WERI-Rb-1 (cell line): Measurements from ENCODE around the gene MYH6.

Source experiments
- DNase-seq: peaks from one replicate; pipeline ENCODE4 v3.0.0-alpha.2; 2020
- H3K27ac ChIP-seq: fragments of 250-450 bp; sonication (Bioruptor Pico); 2 replicates; pipeline ENCODE4 v1.5.1; 2020; ENCODE audit warnings: mild to moderate bottlenecking, moderate library complexity
- H3K27me3 ChIP-seq: fragments of 250-450 bp; sonication (Bioruptor Pico); 2 replicates; pipeline ENCODE4 v1.5.1; 2021; ENCODE audit warnings: mild to moderate bottlenecking, low read depth, moderate library complexity; ENCODE audit not compliant: insufficient read depth, severe bottlenecking
- H3K36me3 ChIP-seq: fragments of 250-450 bp; sonication (Bioruptor Pico); 2 replicates; pipeline ENCODE4 v1.5.1; 2020; ENCODE audit warnings: mild to moderate bottlenecking, moderate library complexity
- H3K4me3 ChIP-seq: 2 replicates; pipeline ENCODE4 v1.5.1; 2011; ENCODE audit warnings: low read depth, mild to moderate bottlenecking, control low read depth, low read length
- H3K9me3 ChIP-seq: fragments of 250-450 bp; sonication (Bioruptor Pico); 2 replicates; pipeline ENCODE4 v1.5.1; 2021; ENCODE audit warnings: mild to moderate bottlenecking, moderate library complexity; ENCODE audit not compliant: severe bottlenecking
- CTCF ChIP-seq: IDR thresholded peaks from 2 replicates; pipeline ENCODE4 v1.5.1; 2011; ENCODE audit warnings: low read depth, mild to moderate bottlenecking, control low read depth, inconsistent platforms, low read length

The MYH6 gene

GRCh38 chr14:23361320-23361719, 46.8 kb downstream of the MYH6 start:
- peaks cover 63% of the 10 kb centered on the region for H3K36me3 ChIP-seq
- no peak for TF ChIP-seq CTCF
- H3K9me3 ChIP-seq = no peaks in the 10 kb centered on the region
- DNase-seq = no peak
- H3K27me3 ChIP-seq = no peaks in the 10 kb centered on the region
- H3K27ac ChIP-seq = peak overlapping the region; percentile 7
- H3K4me3 ChIP-seq = no peak overlapping the region

- peak; percentile 49 for TF ChIP-seq CTCF
- peak; percentile 35 for DNase-seq
- H3K36me3 ChIP-seq = peaks cover 66% of the 10 kb centered on the region
Observed at GRCh38 chr14:23360496-23360895, 47.6 kb downstream of the MYH6 start.

GRCh38 chr14:23359722-23360447, 48.2 kb downstream of the MYH6 start:
- TF ChIP-seq CTCF = no peak
- Histone ChIP-seq H3K27me3 (no peaks in the 10 kb centered on the region), H3K9me3 (no peaks in the 10 kb centered on the region), H3K27ac (0 out of 2 replicates have a peak overlapping the region, but pooled peaks have one; percentile 10), H3K4me3 (no peak overlapping the region), H3K36me3 (peaks cover 68% of the 10 kb centered on the region)
- no peak for DNase-seq

More at GRCh38 chr14:23360496-23360895, 47.6 kb downstream of the MYH6 start:
- H3K27me3 ChIP-seq = no peaks in the 10 kb centered on the region
- H3K27ac ChIP-seq = 0 out of 2 replicates have a peak overlapping the region, but pooled peaks have one; percentile 10
- H3K4me3 ChIP-seq = no peak overlapping the region
- H3K9me3 ChIP-seq = no peaks in the 10 kb centered on the region

- DNase-seq = no peak
- Histone ChIP-seq H3K36me3 (peaks cover 65% of the 10 kb centered on the region), H3K27ac (peak overlapping the region; percentile 45), H3K27me3 (no peaks in the 10 kb centered on the region), H3K9me3 (no peaks in the 10 kb centered on the region), H3K4me3 (no peak overlapping the region)
- TF ChIP-seq CTCF = no peak
Observed at GRCh38 chr14:23359167-23359626, 48.9 kb downstream of the MYH6 start.

- Histone ChIP-seq H3K27ac (peak overlapping the region; percentile 45), H3K4me3 (no peak overlapping the region), H3K9me3 (no peaks in the 10 kb centered on the region)
Observed at GRCh38 chr14:23358553-23359166, 49.4 kb downstream of the MYH6 start.

More at GRCh38 chr14:23358553-23359166, 49.4 kb downstream of the MYH6 start:
- no peak for DNase-seq
- Histone ChIP-seq H3K27me3 (no peaks in the 10 kb centered on the region), H3K36me3 (peaks cover 60% of the 10 kb centered on the region)
- no peak for TF ChIP-seq CTCF
